HL-60 (cell line): ENCODE data around the gene NCKIPSD.

Experiments
- DNase-seq, 2 experiments: peaks; one replicate each; pipeline ENCODE4 v3.0.0-alpha.2; 2010 to 2020; ENCODE audit warnings: low read depth in 1 of 2, low spot score in 1 of 2
- H3K27ac ChIP-seq: fragments of 250-450 bp; sonication (Bioruptor Pico); replicated peaks from 2 replicates; pipeline ENCODE4 v1.5.1; 2020; ENCODE audit warnings: mild to moderate bottlenecking, moderate library complexity
- H3K27me3 ChIP-seq: fragments of 250-450 bp; sonication (Bioruptor Pico); 2 replicates; pipeline ENCODE4 v1.5.1; 2021; ENCODE audit warnings: mild to moderate bottlenecking, moderate library complexity; ENCODE audit not compliant: insufficient read depth, poor library complexity, severe bottlenecking
- H3K4me3 ChIP-seq: replicated peaks from 2 replicates; pipeline ENCODE4 v1.5.1; 2011; ENCODE audit warnings: mild to moderate bottlenecking, control low read depth, low read length; ENCODE audit not compliant: insufficient read depth
- CTCF ChIP-seq: IDR thresholded peaks from one replicate; pipeline ENCODE4 v1.5.1; 2011; ENCODE audit warnings: low read length, control low read depth, inconsistent platforms; ENCODE audit not compliant: insufficient read depth
- GABPA ChIP-seq: IDR thresholded peaks from 2 replicates; pipeline ENCODE4 v1.6.1; 2012; ENCODE audit warnings: low read depth
- POLR2AphosphoS5 ChIP-seq: IDR thresholded peaks from 2 replicates; pipeline ENCODE4 v1.6.1; 2012; ENCODE audit warnings: low read depth
- REST ChIP-seq: IDR thresholded peaks from 2 replicates; pipeline ENCODE4 v1.6.1; 2012; ENCODE audit warnings: low read depth; ENCODE audit not compliant: insufficient replicate concordance
- SPI1 ChIP-seq: IDR thresholded peaks from 2 replicates; pipeline ENCODE4 v1.6.1; 2012; ENCODE audit warnings: low read depth, mild to moderate bottlenecking, borderline replicate concordance

Gene NCKIPSD

DNA sequence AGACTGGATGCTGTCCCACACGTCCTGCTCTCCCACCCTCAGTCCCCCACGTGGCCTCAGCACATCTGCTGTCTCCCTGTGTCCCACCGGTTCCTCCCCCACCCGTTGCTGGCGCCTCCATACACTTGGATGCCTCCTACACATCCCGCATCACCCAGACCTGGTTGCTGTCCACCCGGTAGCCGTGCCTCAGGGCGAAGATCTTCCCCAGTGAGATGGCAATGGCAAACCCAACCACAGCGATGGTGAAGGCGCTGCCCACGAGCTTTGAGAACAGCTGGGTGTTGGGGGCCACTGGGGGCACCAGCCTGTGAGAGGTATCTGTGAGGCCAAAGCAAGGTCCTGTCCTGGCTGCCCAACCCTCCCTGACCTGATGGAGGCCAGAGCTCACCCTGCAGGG lies 54.9 kb downstream of the NCKIPSD start:
- TF ChIP-seq GABPA (no peak), REST (no peak), SPI1 (no peak), POLR2AphosphoS5 (no peak), CTCF (no peak)
- no peaks in the 10 kb centered on the region for H3K27me3 ChIP-seq
- no peak overlapping the region for H3K27ac ChIP-seq
- no peak for DNase-seq
- H3K4me3 ChIP-seq, result no peak overlapping the region

DNA sequence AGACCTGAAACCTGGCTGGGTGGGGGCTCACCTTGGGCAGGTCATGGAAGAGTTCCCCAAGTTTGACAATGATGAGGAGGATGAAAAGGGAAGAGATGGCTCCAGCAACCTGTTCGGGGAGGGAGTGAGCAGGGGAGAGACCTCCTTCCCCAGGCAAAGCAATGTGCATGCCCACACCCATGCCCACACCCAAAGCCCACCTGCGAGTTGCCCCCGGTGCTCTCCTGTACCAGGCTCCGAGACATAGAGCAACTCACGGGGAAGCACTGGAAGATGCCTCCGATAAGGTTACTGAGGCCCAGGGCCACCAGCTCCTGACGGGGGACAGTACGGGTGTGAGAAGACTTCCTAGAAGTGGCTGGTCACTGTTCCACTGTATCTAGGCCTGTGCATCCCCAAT lies 55.3 kb downstream of the NCKIPSD start:
- H3K27me3 ChIP-seq, result no peaks in the 10 kb centered on the region
- H3K27ac ChIP-seq, result no peak overlapping the region
- DNase-seq, result no peak
- no peak overlapping the region for H3K4me3 ChIP-seq
- TF ChIP-seq CTCF, result no peak
- TF ChIP-seq POLR2AphosphoS5, result no peak
- no peak for TF ChIP-seq GABPA
- TF ChIP-seq SPI1, result no peak
- no peak for TF ChIP-seq REST

DNA sequence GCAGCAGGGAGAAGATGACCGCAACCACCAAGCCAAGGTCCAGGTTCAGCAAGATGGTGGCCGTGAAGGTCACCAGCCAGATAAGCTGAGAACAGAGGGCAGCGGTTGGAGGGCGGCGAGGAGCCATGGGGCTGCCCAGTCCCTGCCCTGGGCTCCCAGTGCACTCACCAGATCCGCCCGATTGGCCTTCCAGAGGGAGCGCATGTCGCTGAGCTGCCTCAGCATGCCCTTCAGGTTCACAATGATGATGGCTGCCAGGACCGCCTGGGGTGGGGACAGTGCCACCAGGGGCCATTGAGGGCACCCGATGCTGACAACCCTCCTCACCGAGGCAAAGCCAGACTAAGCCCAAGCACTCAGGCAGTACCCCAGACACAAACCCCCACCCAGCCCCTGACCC lies 55.8 kb downstream of the NCKIPSD start:
- no peak for TF ChIP-seq REST

More for the DNA sequence above, 55.8 kb downstream of the NCKIPSD start:
- H3K4me3 ChIP-seq, result no peak overlapping the region
- DNase-seq, result no peak
- no peaks in the 10 kb centered on the region for H3K27me3 ChIP-seq
- H3K27ac ChIP-seq, result no peak overlapping the region
